Activated CD8-positive, alpha-beta memory T cell treated with anti-CD3 and anti-CD28 coated beads for 4 hours (primary cell): Measurements from ENCODE around the gene GALP.
"Not testable (repeated sequence)": the region's sequence is repeated elsewhere in the genome, so short reads cannot be mapped to it uniquely, and the experiment has no call there.

Source experiments
- DNase-seq, 2 donors: peaks; one replicate each; pipeline ENCODE4 v3.0.0-alpha.2; 2020; ENCODE audit warnings: low read depth in 2 of 2

GALP gene

DNA sequence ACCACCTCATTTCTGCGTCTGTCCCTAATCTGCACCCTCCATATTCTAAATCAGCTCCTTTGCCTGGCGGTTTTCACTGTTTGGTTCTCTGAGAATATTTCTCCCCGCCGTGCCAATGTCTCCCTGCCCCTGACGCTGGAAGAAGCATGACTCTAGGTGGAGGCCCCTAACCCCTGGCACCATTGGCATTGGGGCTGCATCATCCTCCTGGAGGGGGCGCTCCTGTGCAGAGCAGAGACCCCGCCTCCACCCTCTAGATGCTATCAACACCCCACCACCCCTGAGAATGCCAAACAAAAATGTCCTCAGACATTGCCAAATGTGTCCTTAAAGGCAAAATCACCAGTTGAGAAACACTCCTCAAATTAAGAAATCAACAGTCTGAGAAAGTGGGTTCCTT lies 15.3 kb downstream of the GALP start:
- DNase-seq = no peak

GRCh38 chr19:56191711-56192110 lies 15.9 kb downstream of the GALP start:
- DNase-seq = no peak

DNA sequence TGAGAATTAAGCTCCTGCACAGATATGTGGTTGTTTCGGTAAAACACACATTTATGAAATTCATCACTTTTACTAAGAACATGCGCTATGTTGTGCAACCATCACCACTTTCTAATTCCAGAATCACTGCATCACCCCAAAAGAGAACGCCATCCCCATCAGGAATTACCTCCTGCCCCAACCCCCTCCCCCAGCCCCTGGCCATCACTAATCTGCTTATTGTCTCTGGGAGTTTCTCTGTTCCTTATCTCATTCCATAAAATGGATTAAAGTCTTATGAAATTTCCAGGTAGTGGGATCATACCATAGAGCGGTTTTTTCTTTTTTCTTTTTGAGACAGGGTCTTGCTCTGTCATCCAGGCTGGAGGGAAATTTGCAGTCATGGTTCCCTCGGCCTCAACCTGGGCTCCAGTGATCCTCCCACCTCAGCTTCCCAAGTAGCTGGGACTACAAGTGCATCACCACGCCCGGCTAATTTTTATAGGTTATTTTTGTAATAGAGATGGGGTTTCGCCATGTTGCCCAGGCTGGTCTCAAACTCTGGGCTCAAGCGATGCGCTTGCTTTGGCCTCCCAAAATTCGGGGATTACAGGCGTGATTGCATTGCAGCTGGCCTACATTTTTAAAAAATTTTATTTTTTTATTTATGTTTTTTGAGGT lies 18.3 kb downstream of the GALP start:
- no peak for DNase-seq

- not testable (repeated sequence) for DNase-seq
Measured at GRCh38 chr19:56197646-56198045, 21.8 kb downstream of the GALP start, which contains the start of gene ZSCAN5B. Gene ZSCAN5B (minus strand): TSS chr19:56197783. CDS start chr19:56193052, 4,731 bp downstream.

- DNase-seq = no peak
Measured at GRCh38 chr19:56199687-56200086, 23.9 kb downstream of the GALP start.

- no peak for DNase-seq
Measured at GRCh38 chr19:56201973-56202372, 26.2 kb downstream of the GALP start, which contains the start of gene ZSCAN5C. Gene ZSCAN5C (plus strand): TSS chr19:56202273. CDS start chr19:56205914, 3,641 bp downstream.

DNA sequence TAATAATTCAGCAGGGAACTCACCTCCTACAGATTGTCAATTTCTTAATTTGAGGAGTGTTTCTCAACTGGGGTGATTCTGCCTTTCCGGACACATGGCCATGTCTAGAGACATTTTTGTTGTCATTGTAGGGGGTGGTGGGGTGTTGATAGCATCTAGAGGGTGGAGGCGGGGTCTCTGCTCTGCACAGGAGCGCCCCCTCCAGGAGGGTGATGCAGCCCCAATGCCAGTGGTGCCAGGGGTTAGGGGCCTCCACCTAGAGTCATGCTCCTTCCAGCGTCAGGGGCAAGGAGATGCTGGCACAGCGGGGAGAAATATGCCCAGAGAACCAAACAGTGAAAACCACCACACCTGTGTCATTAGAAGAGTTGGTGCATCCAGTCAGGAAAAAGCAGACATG lies 31.8 kb downstream of the GALP start:
- not testable (repeated sequence) for DNase-seq

GRCh38 chr19:56209091-56209490 lies 33.3 kb downstream of the GALP start:
- DNase-seq = no peak

GRCh38 chr19:56210036-56210435 lies 34.2 kb downstream of the GALP start:
- not testable (repeated sequence) for DNase-seq

GRCh38 chr19:56211718-56212117 lies 35.9 kb downstream of the GALP start:
- no peak for DNase-seq

DNA sequence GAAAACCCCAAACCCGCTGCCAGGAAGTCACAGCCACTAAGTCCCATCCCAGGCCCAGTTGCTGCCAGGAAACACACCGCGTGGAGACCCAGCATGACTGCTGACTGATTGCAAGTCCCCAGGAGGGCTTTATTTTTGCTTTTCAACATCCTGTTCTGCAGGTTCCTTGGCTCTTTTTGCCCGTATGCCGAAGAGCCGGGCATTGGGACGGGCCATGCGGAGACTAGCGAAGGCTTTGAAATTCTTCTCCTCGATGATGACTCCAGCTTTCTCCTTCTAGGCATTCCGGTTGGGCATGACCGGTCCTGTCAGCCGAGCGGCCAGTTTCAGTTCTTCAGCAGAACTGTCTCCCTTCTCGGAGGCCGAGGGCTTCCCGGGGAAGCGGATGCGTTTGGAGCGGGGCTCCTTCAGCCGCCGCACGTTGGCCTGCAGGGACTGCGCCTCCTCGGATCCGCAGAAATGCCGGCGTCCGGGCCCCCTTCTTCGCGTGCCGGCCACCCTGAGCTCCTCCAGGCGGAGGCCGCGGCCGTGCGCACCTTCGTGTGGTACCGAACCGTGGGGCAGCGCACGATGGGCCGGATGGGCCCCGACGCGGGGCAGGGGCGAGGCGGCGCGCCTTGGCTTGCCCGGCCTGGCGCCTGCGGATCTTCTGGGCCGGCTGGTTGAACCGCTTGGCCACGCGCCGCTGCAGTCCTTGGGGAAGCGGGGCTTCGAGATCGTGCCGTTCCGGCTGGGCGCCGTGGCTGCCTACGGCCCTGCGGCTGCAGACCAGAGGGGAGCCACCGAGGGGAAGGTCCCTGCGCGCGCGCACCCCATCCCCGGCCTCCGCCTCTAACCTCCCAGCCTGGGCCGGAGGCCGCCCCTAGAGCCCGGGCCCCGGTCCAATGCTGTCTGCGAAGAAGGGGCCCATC lies 41.5 kb downstream of the GALP start:
- DNase-seq = no peak

DNA sequence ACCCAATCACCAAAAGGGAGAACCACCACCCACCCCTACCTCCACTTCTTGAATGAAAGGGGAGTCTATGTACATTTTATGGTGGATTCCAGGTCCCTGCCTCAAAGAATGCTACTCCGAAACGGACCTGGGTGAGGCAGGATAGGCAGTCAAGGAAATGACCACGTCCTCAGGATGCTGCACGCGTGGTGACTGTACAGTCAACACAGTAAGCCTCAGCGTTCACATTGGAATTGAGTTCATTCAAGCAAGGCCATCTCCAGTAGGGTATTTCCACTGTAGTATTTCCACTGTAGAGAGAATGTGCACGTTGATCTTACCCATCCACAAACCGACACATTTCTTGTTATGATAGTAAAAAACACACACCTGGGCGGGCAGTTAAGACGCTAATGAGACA lies 43.2 kb downstream of the GALP start:
- DNase-seq = no peak

- not testable (repeated sequence) for DNase-seq
Measured at GRCh38 chr19:56221442-56221841, 45.6 kb downstream of the GALP start.

- no peak for DNase-seq
Measured at GRCh38 chr19:56221851-56222250, 46.0 kb downstream of the GALP start.

- DNase-seq = no peak
Measured at GRCh38 chr19:56222901-56223300, 47.1 kb downstream of the GALP start.

DNA sequence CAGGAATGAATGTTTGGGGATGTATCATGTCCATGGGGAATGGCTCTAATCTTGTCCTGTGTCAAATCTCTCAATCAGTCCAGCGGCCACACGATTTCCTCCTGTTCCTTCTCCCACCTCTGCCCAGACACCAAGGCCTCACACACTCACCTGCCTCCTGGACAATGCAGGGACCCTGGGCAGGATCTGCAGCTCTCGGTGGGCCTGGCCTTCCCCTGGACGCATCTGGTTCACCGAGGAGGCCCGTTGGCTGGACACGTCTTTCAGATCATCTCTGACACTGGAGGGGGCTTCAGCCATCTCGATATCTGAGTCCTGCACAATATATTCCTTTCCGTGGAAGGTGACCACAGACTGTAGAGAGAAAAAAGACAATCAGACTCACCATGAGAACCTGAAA lies 47.7 kb downstream of the GALP start:
- DNase-seq = no peak
